GM23338 (cell line): ENCODE data around the gene LACRT. TPM values are rescaled to one million over a fixed set of nuclear protein-coding genes. Genes with fewer than 3 reads are reported as not detected.

Experiments
- ATAC-seq: fragments of 200-7000 bp; cut with Tn5 transposase; 3 replicates; pipeline ENCODE4 v1.9.1; 2020
- DNase-seq: peaks from one replicate; pipeline ENCODE4 v3.0.0-alpha.2; 2015; ENCODE audit warnings: low spot score
- H2AFZ ChIP-seq: fragments of 200-600 bp; sonication (generic); 2 replicates; pipeline ENCODE4 v1.8.0; 2016; ENCODE audit warnings: antibody characterized with exemption, mild to moderate bottlenecking, moderate library complexity
- H3F3A ChIP-seq: fragments of 200-600 bp; sonication (generic); replicated peaks from 2 replicates; pipeline ENCODE4 v1.8.0; 2017; ENCODE audit warnings: antibody characterized with exemption, mixed run types, low read depth
- H3K27ac ChIP-seq: fragments of 200-600 bp; sonication (generic); 2 replicates; pipeline ENCODE4 v1.6.1; 2016; ENCODE audit warnings: low read depth
- H3K27me3 ChIP-seq: fragments of 200-600 bp; sonication (generic); 2 replicates; pipeline ENCODE4 v1.8.0; 2016; ENCODE audit warnings: mild to moderate bottlenecking, mixed run types, moderate library complexity; ENCODE audit not compliant: insufficient read depth
- H3K36me3 ChIP-seq: fragments of 200-600 bp; sonication (generic); 2 replicates; pipeline ENCODE4 v1.8.0; 2016; ENCODE audit warnings: mild to moderate bottlenecking; ENCODE audit not compliant: insufficient read depth
- H3K4me1 ChIP-seq: fragments of 200-600 bp; sonication (generic); 2 replicates; pipeline ENCODE4 v1.8.0; 2016; ENCODE audit warnings: mild to moderate bottlenecking, moderate library complexity; ENCODE audit not compliant: insufficient read depth
- H3K4me2 ChIP-seq: fragments of 200-600 bp; sonication (generic); 2 replicates; pipeline ENCODE4 v1.7.1; 2017; ENCODE audit warnings: mixed run types
- H3K4me3 ChIP-seq: fragments of 200-600 bp; sonication (generic); 2 replicates; pipeline ENCODE4 v1.6.1; 2016; ENCODE audit warnings: mixed run types
- H3K79me2 ChIP-seq: fragments of 200-600 bp; sonication (generic); replicated peaks from 2 replicates; pipeline ENCODE4 v1.8.0; 2017; ENCODE audit warnings: mild to moderate bottlenecking; ENCODE audit not compliant: insufficient read depth
- H3K9me2 ChIP-seq: fragments of 200-600 bp; sonication (generic); 2 replicates; pipeline ENCODE4 v1.8.0; 2017; ENCODE audit not compliant: insufficient read depth
- H4K20me1 ChIP-seq: fragments of 200-600 bp; sonication (generic); replicated peaks from 2 replicates; pipeline ENCODE4 v1.8.0; 2017; ENCODE audit warnings: mild to moderate bottlenecking; ENCODE audit not compliant: insufficient read depth
- H3K27ac Mint-ChIP-seq: 2 replicates; pipeline ENCODE4 v1.8.0; 2020; ENCODE audit warnings: inconsistent platforms, mild to moderate bottlenecking, moderate library complexity, mixed read lengths
- H3K27me3 Mint-ChIP-seq: 3 replicates; pipeline ENCODE4 v1.8.0; 2022; ENCODE audit warnings: low read depth, mild to moderate bottlenecking, moderate library complexity, mixed read lengths, inconsistent platforms; ENCODE audit not compliant: insufficient read depth, poor library complexity
- H3K36me3 Mint-ChIP-seq: 3 replicates; pipeline ENCODE4 v1.8.0; 2021; ENCODE audit warnings: low read depth, mild to moderate bottlenecking, inconsistent platforms, moderate library complexity, mixed read lengths
- H3K4me1 Mint-ChIP-seq: 3 replicates; pipeline ENCODE4 v1.8.0; 2020; ENCODE audit warnings: mild to moderate bottlenecking, inconsistent platforms, mixed read lengths
- H3K4me3 Mint-ChIP-seq: 3 replicates; pipeline ENCODE4 v1.8.0; 2021; ENCODE audit warnings: moderate library complexity, mild to moderate bottlenecking, inconsistent platforms, mixed read lengths
- H3K9me3 Mint-ChIP-seq: 3 replicates; pipeline ENCODE4 v1.8.0; 2020; ENCODE audit warnings: moderate library complexity, mild to moderate bottlenecking, inconsistent platforms, mixed read lengths
- JUNB ChIP-seq: IDR thresholded peaks from one replicate; pipeline ENCODE4 v1.6.1; 2016; ENCODE audit warnings: antibody characterized with exemption; ENCODE audit not compliant: unreplicated experiment
- POLR2AphosphoS5 ChIP-seq: IDR thresholded peaks from 2 replicates; pipeline ENCODE4 v1.6.1; 2016; ENCODE audit warnings: antibody characterized with exemption, low read depth
- STAT1 ChIP-seq: IDR thresholded peaks from one replicate; pipeline ENCODE4 v1.6.1; 2016; ENCODE audit warnings: antibody characterized with exemption; ENCODE audit not compliant: unreplicated experiment
- ZNF331 ChIP-seq: fragments of 250-450 bp; sonication (Bioruptor Pico); IDR thresholded peaks from 2 replicates; pipeline ENCODE4 v1.5.0; 2020; ENCODE audit warnings: low read depth, mild to moderate bottlenecking, moderate library complexity
- ZNF462 ChIP-seq: fragments of 250-450 bp; sonication (Bioruptor Pico); IDR thresholded peaks from 2 replicates; pipeline ENCODE4 v1.5.0; 2020; ENCODE audit warnings: mild to moderate bottlenecking, moderate library complexity
- polyA plus RNA-seq: library from polyadenylated mRNA; unstranded; fragments of >200 nt; fragmentation: Nextera tagmentation; extraction: Ambion mirVana; gene quantifications from 2 replicates; pipeline ENCODE4 v1.2.1, GENCODE V29; 2016
- total RNA-seq: library from RNA; depleted of rRNA; stranded (reverse); fragments of >200 nt; shearing (Covaris generic); gene quantifications from 2 replicates; pipeline ENCODE4 v1.2.3, GENCODE V29; 2014

LACRT gene
- total and polyA plus RNA-seq, 2 experiments from 2014 or later = not detected

GRCh38 chr12:54612225-54612750 lies 22.4 kb downstream of the LACRT start (continued):
- no peak for TF ChIP-seq ZNF462 (CRISPR knock-in tag)
- no peak for TF ChIP-seq ZNF331 (CRISPR knock-in tag)
- no peak for TF ChIP-seq POLR2AphosphoS5

- Histone ChIP-seq H2AFZ (no peak overlapping the region), H3K4me1 (no peaks in the 10 kb centered on the region), H3K36me3 (no peaks in the 10 kb centered on the region), H3F3A (no peaks in the 10 kb centered on the region), H4K20me1 (no peaks in the 10 kb centered on the region), H3K4me2 (no peak overlapping the region), H3K4me3 (no peak overlapping the region), H3K27me3 (peaks cover 22% of the 10 kb centered on the region), H3K79me2 (no peaks in the 10 kb centered on the region), H3K27ac (no peak overlapping the region), H3K9me2 (0 out of 2 replicates have a peak, but pooled peaks cover 6% of the 10 kb centered on the region)
- Mint-ChIP-seq H3K4me3 (no peak overlapping the region), H3K27me3 (peaks cover 10% of the 10 kb centered on the region), H3K27ac (no peak overlapping the region), H3K9me3 (no peaks in the 10 kb centered on the region), H3K4me1 (peaks cover 4% of the 10 kb centered on the region; the same call in 2 of the 3 replicates), H3K36me3 (no peaks in the 10 kb centered on the region)
- ATAC-seq = peak; percentile 30; the same call in 2 of the 3 replicates
- no peak for DNase-seq
- TF ChIP-seq JUNB (no peak), ZNF462 (CRISPR knock-in tag) (no peak), STAT1 (no peak)
Measured at GRCh38 chr12:54611715-54612149, 23.0 kb downstream of the LACRT start.
